ENCODE data around the gene NLRP7.

NLRP7 gene

GRCh38 chr19:54881884-54882283 lies 65.4 kb downstream of the NLRP7 start:
- DNase-seq (ENCODE audit: low read depth, low spot score), result no peak
- no peak overlapping the region for H3K4me3 ChIP-seq (ENCODE audit: low read depth, low read length)
- TF ChIP-seq CTCF (IDR thresholded peaks at IDR 0.05; ENCODE audit: low read depth, low read length), result no peak
- in situ Hi-C loops (cut with HindIII; ENCODE audit: low sequenced_read_pairs), result no loop called here

DNA sequence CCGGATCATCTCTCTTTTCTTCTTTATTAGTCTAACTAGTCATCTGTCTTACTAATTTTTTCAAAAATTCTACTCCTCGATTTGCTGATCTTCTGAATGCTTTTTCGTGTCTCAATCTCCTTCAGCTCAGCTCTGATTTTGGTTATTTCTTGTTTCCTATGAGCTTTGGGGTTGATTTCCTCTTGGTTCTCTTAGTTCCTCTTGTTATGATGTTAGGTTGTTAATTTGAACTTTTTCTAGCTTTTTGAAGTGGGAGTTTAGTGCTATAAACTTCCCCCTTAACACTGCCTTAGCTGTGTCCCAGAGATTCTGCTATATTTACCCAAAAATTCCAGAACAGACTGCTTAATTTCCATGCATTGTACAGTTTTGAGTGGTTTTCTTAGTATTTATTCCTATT lies 69.9 kb downstream of the NLRP7 start:
- H3K4me3 ChIP-seq (ENCODE audit: low read depth, low read length), result no peak overlapping the region
- in situ Hi-C loops (cut with HindIII; ENCODE audit: low sequenced_read_pairs), result no loop called here
- TF ChIP-seq CTCF (IDR thresholded peaks at IDR 0.05; ENCODE audit: low read depth, low read length), result no peak
- DNase-seq (ENCODE audit: low read depth, low spot score), result no peak

- no peak for DNase-seq (ENCODE audit: low read depth, low spot score)
- TF ChIP-seq CTCF (IDR thresholded peaks at IDR 0.05; ENCODE audit: low read depth, low read length), result no peak
- in situ Hi-C loops (cut with HindIII; ENCODE audit: low sequenced_read_pairs), result no loop called here
- no peak overlapping the region for H3K4me3 ChIP-seq (ENCODE audit: low read depth, low read length)
Measured at GRCh38 chr19:54875506-54875905, 71.8 kb downstream of the NLRP7 start.

GRCh38 chr19:54873990-54874389 lies 73.3 kb downstream of the NLRP7 start, which contains the start of gene FCAR:
Gene FCAR, plus strand, starts transcription at chr19:54874235. Its CDS starts 55 bp downstream, at chr19:54874290.
- no peak for DNase-seq (ENCODE audit: low read depth, low spot score)
- H3K4me3 ChIP-seq (ENCODE audit: low read depth, low read length), result no peak within 1 kb of the TSS
- in situ Hi-C loops (cut with HindIII; ENCODE audit: low sequenced_read_pairs), result no loop called here
- TF ChIP-seq CTCF (IDR thresholded peaks at IDR 0.05; ENCODE audit: low read depth, low read length), result no peak

Measured in astrocyte of the spinal cord (primary cell).